WERI-Rb-1 (cell line): ENCODE measurements around the gene PCMTD2.
A peak's percentile ranks its signal among the peaks of the same experiment; 100 is the strongest.

ENCODE experiments used
- DNase-seq: peaks from one replicate; pipeline ENCODE4 v3.0.0-alpha.2; 2020
- H3K27ac ChIP-seq: fragments of 250-450 bp; sonication (Bioruptor Pico); 2 replicates; pipeline ENCODE4 v1.5.1; 2020; ENCODE audit warnings: mild to moderate bottlenecking, moderate library complexity
- H3K27me3 ChIP-seq: fragments of 250-450 bp; sonication (Bioruptor Pico); 2 replicates; pipeline ENCODE4 v1.5.1; 2021; ENCODE audit warnings: mild to moderate bottlenecking, low read depth, moderate library complexity; ENCODE audit not compliant: insufficient read depth, severe bottlenecking
- H3K36me3 ChIP-seq: fragments of 250-450 bp; sonication (Bioruptor Pico); 2 replicates; pipeline ENCODE4 v1.5.1; 2020; ENCODE audit warnings: mild to moderate bottlenecking, moderate library complexity
- H3K4me3 ChIP-seq: 2 replicates; pipeline ENCODE4 v1.5.1; 2011; ENCODE audit warnings: low read depth, mild to moderate bottlenecking, control low read depth, low read length
- H3K9me3 ChIP-seq: fragments of 250-450 bp; sonication (Bioruptor Pico); 2 replicates; pipeline ENCODE4 v1.5.1; 2021; ENCODE audit warnings: mild to moderate bottlenecking, moderate library complexity; ENCODE audit not compliant: severe bottlenecking
- TF ChIP-seq, protein P1 (sequence below): IDR thresholded peaks from 2 replicates; pipeline ENCODE4 v1.5.1; 2011; ENCODE audit warnings: low read depth, mild to moderate bottlenecking, control low read depth, inconsistent platforms, low read length

PCMTD2 gene

DNA sequence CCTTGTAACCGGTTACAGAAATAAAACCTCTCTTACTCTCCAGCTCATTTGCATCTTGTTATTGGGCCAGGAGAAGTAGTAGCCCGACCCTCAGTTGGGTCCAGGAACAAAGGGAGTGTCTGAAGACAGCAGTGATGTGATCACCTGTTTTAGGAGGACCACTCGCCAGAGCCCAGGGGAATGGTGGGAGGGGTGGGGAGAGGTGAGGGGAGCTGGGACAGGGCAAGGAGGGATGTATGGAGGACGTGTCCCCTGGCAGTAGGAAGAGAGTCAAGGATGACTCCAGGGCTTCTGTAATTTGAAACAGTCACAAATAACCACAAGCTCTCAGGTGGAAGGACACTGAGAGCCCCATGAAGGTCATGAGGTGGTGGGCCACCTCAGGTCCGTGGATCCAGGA lies 1.4 kb upstream of the PCMTD2 start:
- no peak overlapping the region for H3K4me3 ChIP-seq

GRCh38 chr20:64254571-64255360 lies 782 bp upstream of the PCMTD2 start:
- Histone ChIP-seq H3K27me3 (no peaks in the 10 kb centered on the region), H3K9me3 (no peaks in the 10 kb centered on the region), H3K4me3 (peak overlapping the region; percentile 45), H3K36me3 (no peaks in the 10 kb centered on the region), H3K27ac (peak overlapping the region; percentile 78)
- no peak for DNase-seq
- TF ChIP-seq, protein P1, sequence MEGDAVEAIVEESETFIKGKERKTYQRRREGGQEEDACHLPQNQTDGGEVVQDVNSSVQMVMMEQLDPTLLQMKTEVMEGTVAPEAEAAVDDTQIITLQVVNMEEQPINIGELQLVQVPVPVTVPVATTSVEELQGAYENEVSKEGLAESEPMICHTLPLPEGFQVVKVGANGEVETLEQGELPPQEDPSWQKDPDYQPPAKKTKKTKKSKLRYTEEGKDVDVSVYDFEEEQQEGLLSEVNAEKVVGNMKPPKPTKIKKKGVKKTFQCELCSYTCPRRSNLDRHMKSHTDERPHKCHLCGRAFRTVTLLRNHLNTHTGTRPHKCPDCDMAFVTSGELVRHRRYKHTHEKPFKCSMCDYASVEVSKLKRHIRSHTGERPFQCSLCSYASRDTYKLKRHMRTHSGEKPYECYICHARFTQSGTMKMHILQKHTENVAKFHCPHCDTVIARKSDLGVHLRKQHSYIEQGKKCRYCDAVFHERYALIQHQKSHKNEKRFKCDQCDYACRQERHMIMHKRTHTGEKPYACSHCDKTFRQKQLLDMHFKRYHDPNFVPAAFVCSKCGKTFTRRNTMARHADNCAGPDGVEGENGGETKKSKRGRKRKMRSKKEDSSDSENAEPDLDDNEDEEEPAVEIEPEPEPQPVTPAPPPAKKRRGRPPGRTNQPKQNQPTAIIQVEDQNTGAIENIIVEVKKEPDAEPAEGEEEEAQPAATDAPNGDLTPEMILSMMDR, result no peak

More for the DNA sequence above, 1.4 kb upstream of the PCMTD2 start:
- H3K36me3 ChIP-seq, result no peaks in the 10 kb centered on the region
- TF ChIP-seq, protein P1, result no peak
- no peaks in the 10 kb centered on the region for H3K9me3 ChIP-seq
- H3K27ac ChIP-seq, result no peak overlapping the region
- no peak for DNase-seq
- no peaks in the 10 kb centered on the region for H3K27me3 ChIP-seq

GRCh38 chr20:64256282-64256935 lies 861 bp downstream of the PCMTD2 start:
- Histone ChIP-seq H3K36me3 (no peaks in the 10 kb centered on the region), H3K9me3 (no peaks in the 10 kb centered on the region), H3K27ac (peak overlapping the region; percentile 78; the same call in 1 of the 2 replicates), H3K4me3 (peak overlapping the region; percentile 63), H3K27me3 (no peaks in the 10 kb centered on the region)
- no peak for DNase-seq
- TF ChIP-seq, protein P1, result no peak

- H3K4me3 ChIP-seq, result no peak overlapping the region
- H3K27me3 ChIP-seq, result no peaks in the 10 kb centered on the region
- no peak overlapping the region for H3K27ac ChIP-seq
- H3K36me3 ChIP-seq, result no peaks in the 10 kb centered on the region
- H3K9me3 ChIP-seq, result no peaks in the 10 kb centered on the region
- TF ChIP-seq, protein P1, result no peak
- DNase-seq, result no peak
Observed at GRCh38 chr20:64257107-64257757, 1.7 kb downstream of the PCMTD2 start.

DNA sequence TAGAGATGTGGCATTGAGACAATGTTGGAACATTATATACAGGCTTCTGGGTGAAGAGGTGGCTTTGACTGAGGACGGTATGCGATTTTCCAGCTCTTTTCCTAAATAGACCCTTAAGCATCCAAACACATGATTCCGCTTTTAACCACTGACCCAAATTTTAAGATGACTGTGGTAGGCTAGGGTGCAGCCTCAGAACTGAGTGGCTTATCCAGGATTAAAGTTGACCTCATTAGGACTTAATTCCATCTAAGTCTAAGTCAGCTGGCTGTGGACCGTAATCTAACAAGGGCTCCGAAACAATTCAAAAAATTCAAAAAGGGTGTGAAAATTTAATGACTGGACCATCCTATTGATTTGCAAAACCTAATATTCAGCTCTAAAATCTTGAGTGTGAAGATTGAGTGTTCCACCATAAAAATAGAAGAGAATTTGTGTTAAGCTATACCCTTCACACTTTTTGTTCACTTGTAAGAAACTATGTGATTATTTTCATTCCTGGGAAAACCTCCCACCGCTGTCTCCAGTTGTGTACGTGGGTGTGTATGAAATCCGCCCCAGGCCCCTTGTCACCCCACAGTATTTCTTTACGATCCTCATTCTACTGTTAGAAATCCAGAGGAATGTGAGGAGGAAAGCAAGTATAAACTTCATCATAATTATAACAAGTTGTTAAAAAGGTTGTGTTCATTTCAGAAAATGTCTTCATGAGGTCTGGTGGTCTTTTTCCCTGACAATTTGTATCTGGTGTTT lies 2.7 kb downstream of the PCMTD2 start:
- Histone ChIP-seq H3K4me3 (no peak overlapping the region), H3K36me3 (no peaks in the 10 kb centered on the region), H3K27ac (no peak overlapping the region), H3K27me3 (no peaks in the 10 kb centered on the region), H3K9me3 (no peaks in the 10 kb centered on the region)
- peak; percentile 10 for DNase-seq
- TF ChIP-seq, protein P1, result no peak
